ENCODE data around the gene VPS72.
"Not testable (repeated sequence)": the region's sequence is repeated elsewhere in the genome, so short reads cannot be mapped to it uniquely, and the experiment has no call there.

Gene VPS72, protein sequence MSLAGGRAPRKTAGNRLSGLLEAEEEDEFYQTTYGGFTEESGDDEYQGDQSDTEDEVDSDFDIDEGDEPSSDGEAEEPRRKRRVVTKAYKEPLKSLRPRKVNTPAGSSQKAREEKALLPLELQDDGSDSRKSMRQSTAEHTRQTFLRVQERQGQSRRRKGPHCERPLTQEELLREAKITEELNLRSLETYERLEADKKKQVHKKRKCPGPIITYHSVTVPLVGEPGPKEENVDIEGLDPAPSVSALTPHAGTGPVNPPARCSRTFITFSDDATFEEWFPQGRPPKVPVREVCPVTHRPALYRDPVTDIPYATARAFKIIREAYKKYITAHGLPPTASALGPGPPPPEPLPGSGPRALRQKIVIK

GRCh38 chr1:151189637-151190445, at the start of gene VPS72:
Gene VPS72, minus strand, starts transcription at chr1:151190197. Its CDS starts 76 bp downstream, at chr1:151190121.
- peak; percentile 58 to 69 for DNase-seq (ENCODE audit: low read depth in 2 of 2, low spot score in 1 of 2)

- no peak for DNase-seq (ENCODE audit: low read depth in 2 of 2, low spot score in 1 of 2)
Measured at GRCh38 chr1:151238467-151238739, 48.4 kb upstream of the VPS72 start.

- no peak for DNase-seq (ENCODE audit: low read depth in 2 of 2, low spot score in 1 of 2)
Measured at GRCh38 chr1:151237678-151238466, 47.9 kb upstream of the VPS72 start.

- DNase-seq (ENCODE audit: low read depth in 2 of 2, low spot score in 1 of 2) = no peak
Measured at GRCh38 chr1:151235235-151235634, 45.2 kb upstream of the VPS72 start.

GRCh38 chr1:151222130-151222529, 32.1 kb upstream of the VPS72 start:
- DNase-seq (ENCODE audit: low read depth in 2 of 2, low spot score in 1 of 2) = no peak

GRCh38 chr1:151221616-151222015, 31.6 kb upstream of the VPS72 start:
- no peak for DNase-seq (ENCODE audit: low read depth in 2 of 2, low spot score in 1 of 2)

DNA sequence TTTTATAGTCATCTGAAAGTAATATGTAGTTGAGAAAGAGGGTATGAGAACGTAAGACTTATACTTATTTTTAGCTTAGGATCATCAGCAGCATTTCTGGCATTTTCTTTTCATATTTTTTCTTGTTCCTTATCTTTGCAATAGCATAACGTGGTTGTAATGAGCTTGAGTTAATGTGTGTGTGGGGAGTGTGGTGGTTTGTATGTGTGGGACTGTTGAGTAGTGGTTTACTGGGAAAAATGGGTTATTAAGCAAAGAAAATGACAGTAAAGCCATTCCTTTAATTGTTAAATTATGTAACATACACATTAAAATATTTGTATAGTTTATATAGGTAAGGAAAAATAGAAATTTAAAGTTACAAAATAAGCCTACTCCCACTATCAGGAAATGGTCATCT, 23.6 kb upstream of the VPS72 start:
- DNase-seq (ENCODE audit: low read depth in 2 of 2, low spot score in 1 of 2) = no peak

GRCh38 chr1:151211972-151212705, 22.1 kb upstream of the VPS72 start:
- DNase-seq (ENCODE audit: low read depth in 2 of 2, low spot score in 1 of 2) = no peak

- DNase-seq (ENCODE audit: low read depth in 2 of 2, low spot score in 1 of 2) = no peak
Measured at GRCh38 chr1:151210830-151211229, 20.8 kb upstream of the VPS72 start.

- DNase-seq (ENCODE audit: low read depth in 2 of 2, low spot score in 1 of 2) = not testable (repeated sequence)
Measured at GRCh38 chr1:151205381-151205965, 15.5 kb upstream of the VPS72 start.

DNA sequence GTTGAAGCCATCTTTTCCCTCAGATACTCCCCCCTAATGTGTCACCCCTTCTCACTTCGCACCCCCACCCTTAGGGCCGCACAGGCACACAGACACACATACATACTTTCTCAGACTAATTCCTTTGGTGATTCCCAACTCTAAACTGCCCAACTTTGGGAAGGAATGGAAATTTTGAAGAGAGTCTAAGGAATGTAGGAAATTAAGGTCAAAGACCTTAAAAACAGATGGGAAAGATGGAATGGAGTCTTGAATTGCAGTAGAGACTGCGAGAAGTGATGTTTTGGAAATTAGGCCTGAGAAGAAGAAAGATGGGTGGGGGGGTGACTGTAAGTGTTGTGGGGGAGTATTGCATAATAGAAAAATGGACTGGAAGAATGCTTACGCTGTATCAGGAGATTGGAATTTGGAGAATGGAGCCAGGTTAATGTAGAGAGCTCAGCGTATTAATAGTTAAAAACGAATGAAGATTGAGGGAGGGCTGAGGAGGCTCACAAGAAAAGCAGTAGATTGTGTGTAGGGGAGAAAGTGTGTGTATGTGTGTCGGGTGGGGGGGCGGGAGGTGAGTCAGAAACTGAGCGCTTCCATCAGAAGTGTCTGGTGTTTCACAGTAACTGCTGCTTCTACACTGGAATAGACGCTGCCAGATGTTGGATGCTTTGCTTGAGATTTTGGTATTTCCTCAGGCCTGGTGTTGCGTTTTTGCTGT, 10.0 kb upstream of the VPS72 start:
- DNase-seq (ENCODE audit: low read depth in 2 of 2, low spot score in 1 of 2) = no peak

- DNase-seq (ENCODE audit: low read depth in 2 of 2, low spot score in 1 of 2) = peak; percentile 96 to 99
Measured at GRCh38 chr1:151198254-151199127, 8.5 kb upstream of the VPS72 start, which contains the start of gene PIP5K1A. Gene PIP5K1A, plus strand, starts transcription at chr1:151198552. Its CDS starts 445 bp downstream, at chr1:151198997.

GRCh38 chr1:151197863-151198253, 7.9 kb upstream of the VPS72 start:
- no peak for DNase-seq (ENCODE audit: low read depth in 2 of 2, low spot score in 1 of 2)

DNA sequence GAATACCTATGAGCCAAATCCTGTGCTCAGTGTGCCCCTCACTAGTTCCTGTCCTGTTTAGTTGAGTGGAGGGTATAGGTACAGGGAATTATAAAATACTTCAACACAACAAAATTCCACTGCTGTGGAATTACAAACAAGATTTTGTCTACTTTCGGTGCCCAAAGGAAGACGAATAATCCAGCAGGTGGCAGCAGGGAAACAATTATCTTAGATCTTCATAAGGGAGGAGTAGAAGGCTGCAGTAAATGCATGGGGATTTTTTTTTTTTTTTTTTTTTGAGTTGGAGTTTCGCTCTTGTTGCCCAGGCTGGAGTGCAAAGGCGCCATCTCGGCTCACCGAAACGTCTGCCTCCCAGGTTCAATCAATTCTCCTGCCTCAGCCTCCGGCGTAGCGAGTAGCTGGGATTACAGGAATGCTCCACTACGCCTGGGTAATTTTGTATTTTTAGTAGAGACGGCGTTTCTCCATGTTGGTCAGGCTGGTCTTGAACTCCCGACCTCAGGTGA, 6.3 kb upstream of the VPS72 start:
- DNase-seq (ENCODE audit: low read depth in 2 of 2, low spot score in 1 of 2) = no peak

DNA sequence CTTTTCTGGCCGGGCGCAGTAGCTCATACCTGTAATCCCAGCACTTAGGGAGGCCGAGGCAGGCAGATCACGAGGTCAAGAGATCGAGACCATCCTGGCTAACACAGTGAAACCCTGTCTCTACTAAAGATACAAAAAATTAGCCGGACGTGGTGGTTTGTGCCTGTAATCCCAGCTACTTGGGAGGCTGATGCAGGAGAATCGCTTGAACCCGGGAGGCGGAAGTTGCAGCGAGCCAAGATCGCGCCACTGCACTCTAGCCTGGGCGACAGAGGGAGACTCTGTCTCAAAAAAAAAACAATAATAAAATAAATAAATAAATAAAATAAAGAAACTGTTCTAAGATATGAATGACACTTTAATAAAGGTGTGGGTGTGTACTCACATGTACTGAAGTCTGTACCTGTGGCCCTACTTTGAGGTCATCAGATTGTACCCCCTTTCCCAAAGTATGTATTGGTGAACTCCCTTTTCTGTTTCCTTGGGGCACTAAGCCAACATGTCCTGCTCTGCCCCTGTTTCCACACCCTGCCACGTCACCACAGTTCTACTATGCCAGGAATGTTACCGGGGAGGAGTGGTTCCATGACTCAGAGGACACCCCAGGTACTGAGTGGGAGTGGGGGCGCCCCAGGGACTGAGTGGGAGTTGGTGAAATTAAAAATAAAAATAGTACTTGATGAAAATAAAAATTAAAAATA, 5.0 kb upstream of the VPS72 start:
- DNase-seq (ENCODE audit: low read depth in 2 of 2, low spot score in 1 of 2) = not testable (repeated sequence)

DNA sequence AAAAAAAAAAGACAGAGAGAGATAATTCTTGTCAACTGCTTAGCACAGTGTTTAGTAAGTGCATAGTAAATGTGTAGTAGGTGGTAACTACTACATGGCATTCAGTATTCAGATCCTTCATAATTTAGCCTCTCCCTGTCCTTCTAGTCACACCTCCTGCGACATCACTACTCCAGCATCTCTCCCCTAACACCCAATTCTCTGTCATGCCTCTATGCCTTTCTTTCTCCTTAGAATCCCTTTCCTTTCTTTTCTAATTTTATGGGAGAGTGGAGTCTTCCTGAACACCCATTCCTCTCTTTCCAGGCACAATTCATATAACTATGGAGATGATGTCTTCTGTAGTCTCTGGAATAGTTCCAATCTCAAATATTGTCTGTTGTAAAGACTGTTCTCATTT, 3.9 kb upstream of the VPS72 start:
- no peak for DNase-seq (ENCODE audit: low read depth in 2 of 2, low spot score in 1 of 2)

DNA sequence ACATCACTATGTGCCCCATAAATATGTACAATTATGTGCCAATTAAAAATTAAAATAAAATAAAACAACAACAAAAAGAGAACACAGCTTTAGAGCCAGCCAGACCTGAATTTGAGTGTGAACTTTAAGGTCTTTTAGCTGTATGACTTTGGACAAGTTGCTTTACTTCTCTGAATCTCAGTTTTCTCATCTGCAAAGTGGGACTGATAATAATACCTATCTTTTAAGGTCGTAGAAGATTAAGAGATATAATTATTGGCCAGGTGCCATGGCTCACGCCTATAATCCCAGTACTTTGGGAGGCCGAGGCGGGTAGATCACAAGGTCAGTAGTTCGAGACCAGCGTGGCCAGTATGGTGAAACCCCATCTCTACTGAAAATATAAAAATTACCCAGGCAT, 3.3 kb upstream of the VPS72 start:
- no peak for DNase-seq (ENCODE audit: low read depth in 2 of 2, low spot score in 1 of 2)

DNA sequence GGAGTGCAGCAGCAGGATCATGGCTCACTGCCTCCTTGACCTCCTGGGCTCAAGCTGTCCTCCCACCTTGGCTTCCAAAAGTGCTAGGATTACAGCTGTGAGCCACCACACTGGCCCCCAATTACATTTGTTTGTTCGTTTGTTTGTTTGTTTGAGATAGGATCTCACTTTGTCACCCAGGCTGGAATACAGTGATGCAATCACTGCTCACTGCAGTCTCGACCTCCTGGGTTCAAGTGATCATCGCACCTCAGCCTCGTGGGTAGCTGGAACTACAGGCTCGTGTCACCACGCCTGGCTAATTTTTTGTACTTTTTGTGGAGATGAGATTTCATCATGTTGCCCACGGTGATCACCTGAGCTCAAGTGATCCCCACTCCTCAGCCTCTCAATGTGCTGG, 2.0 kb upstream of the VPS72 start:
- DNase-seq (ENCODE audit: low read depth in 2 of 2, low spot score in 1 of 2) = no peak

Data from stimulated activated CD8-positive, alpha-beta memory T cell treated with anti-CD3 and anti-CD28 coated beads, Interleukin-4, amount 100 ng/mL, for 4 hours (primary cell).